ENCODE measurements around the gene PHC2.

DNA sequence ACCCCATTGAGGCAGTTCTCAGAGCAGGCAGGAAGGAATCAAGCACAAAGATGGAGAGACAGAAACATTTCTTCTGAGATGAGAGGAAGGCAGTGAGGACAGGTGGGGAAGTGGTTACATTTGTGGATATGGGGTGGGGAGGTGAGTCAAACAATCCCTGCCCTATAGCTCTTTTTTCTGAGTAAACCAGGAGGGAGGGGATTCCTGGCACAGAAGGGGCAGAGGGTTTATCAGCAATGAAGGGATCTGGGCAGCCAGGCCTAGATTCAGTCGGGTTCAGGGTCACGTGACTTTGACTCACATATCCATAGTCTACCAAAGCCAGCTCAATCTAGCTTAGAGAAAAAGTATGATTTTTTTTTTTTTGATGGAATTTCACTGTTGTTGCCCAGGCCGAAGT is 15.7 kb upstream of the PHC2 start:
- TF ChIP-seq CTCF (optimal IDR thresholded peaks at IDR 0.05 in 1 of 3, IDR thresholded peaks at IDR 0.05 in 1 of 3, conservative IDR thresholded peaks at IDR 0.05 in 1 of 3; ENCODE audit: extremely low read depth in 1 of 3, insufficient read depth in 2 of 3, low read length in 3 of 3), result no peak
- TF ChIP-seq EZH2 (IDR thresholded peaks at IDR 0.05; ENCODE audit: low read length), result no peak
